HG03342 (cell line): ENCODE measurements around the gene CST4.
"Not testable (repeated sequence)": the region's sequence is repeated elsewhere in the genome, so short reads cannot be mapped to it uniquely, and the experiment has no call there.

Source experiments
- ATAC-seq: cut with Tn5 transposase; IDR thresholded peaks from one replicate; pipeline ENCODE4 v1.9.1; 2021; ENCODE audit warnings: mild to moderate bottlenecking, moderate library complexity; ENCODE audit not compliant: unreplicated experiment

Gene CST4

GRCh38 chr20:23688684-23689398, at the start of gene CST4:
TSS of gene CST4 (minus strand) at chr20:23689038. CDS start at chr20:23688969, 69 bp downstream.
- not testable (repeated sequence) for ATAC-seq

GRCh38 chr20:23735391-23735790, 46.6 kb upstream of the CST4 start:
- ATAC-seq = not testable (repeated sequence)

- ATAC-seq = not testable (repeated sequence)
These were observed 46.1 kb upstream of the CST4 start for GRCh38 chr20:23734949-23735348.

- ATAC-seq = not testable (repeated sequence)
These were observed 45.6 kb upstream of the CST4 start for GRCh38 chr20:23734440-23734839.

- no peak for ATAC-seq
These were observed 38.2 kb upstream of the CST4 start for GRCh38 chr20:23727016-23727415.

GRCh38 chr20:23725102-23725501, 36.3 kb upstream of the CST4 start:
- no peak for ATAC-seq

GRCh38 chr20:23723659-23724307, 34.9 kb upstream of the CST4 start:
- ATAC-seq = not testable (repeated sequence)

- not testable (repeated sequence) for ATAC-seq
These were observed 34.0 kb upstream of the CST4 start for GRCh38 chr20:23722851-23723250.

- no peak for ATAC-seq
These were observed 33.1 kb upstream of the CST4 start for GRCh38 chr20:23721962-23722361.

GRCh38 chr20:23719351-23719750, 30.5 kb upstream of the CST4 start:
- ATAC-seq = not testable (repeated sequence)

GRCh38 chr20:23711778-23712177, 22.9 kb upstream of the CST4 start:
- not testable (repeated sequence) for ATAC-seq

- ATAC-seq = no peak
These were observed 21.9 kb upstream of the CST4 start for GRCh38 chr20:23710771-23711170.

GRCh38 chr20:23705895-23706294, 17.1 kb upstream of the CST4 start:
- no peak for ATAC-seq

- ATAC-seq = no peak
These were observed 13.2 kb upstream of the CST4 start for GRCh38 chr20:23702021-23702420.

- no peak for ATAC-seq
These were observed 12.1 kb upstream of the CST4 start for GRCh38 chr20:23700931-23701330.

GRCh38 chr20:23697947-23698346, 9.1 kb upstream of the CST4 start:
- no peak for ATAC-seq

- not testable (repeated sequence) for ATAC-seq
These were observed 6.2 kb upstream of the CST4 start for GRCh38 chr20:23695068-23695395.

GRCh38 chr20:23694178-23695067, 5.6 kb upstream of the CST4 start:
- not testable (repeated sequence) for ATAC-seq

GRCh38 chr20:23692725-23693619, 4.1 kb upstream of the CST4 start:
- not testable (repeated sequence) for ATAC-seq

- ATAC-seq = no peak
These were observed 2.8 kb upstream of the CST4 start for GRCh38 chr20:23691675-23692074.
